DMS79 (cell line): ENCODE data around the gene MOB3B.
"Not testable (repeated sequence)": the region's sequence is repeated elsewhere in the genome, so short reads cannot be mapped to it uniquely, and the experiment has no call there.

Source experiments
- DNase-seq: peaks from one replicate; lab custom pipeline; 2025; lab: John Stamatoyannopoulos, UW

Gene MOB3B

DNA sequence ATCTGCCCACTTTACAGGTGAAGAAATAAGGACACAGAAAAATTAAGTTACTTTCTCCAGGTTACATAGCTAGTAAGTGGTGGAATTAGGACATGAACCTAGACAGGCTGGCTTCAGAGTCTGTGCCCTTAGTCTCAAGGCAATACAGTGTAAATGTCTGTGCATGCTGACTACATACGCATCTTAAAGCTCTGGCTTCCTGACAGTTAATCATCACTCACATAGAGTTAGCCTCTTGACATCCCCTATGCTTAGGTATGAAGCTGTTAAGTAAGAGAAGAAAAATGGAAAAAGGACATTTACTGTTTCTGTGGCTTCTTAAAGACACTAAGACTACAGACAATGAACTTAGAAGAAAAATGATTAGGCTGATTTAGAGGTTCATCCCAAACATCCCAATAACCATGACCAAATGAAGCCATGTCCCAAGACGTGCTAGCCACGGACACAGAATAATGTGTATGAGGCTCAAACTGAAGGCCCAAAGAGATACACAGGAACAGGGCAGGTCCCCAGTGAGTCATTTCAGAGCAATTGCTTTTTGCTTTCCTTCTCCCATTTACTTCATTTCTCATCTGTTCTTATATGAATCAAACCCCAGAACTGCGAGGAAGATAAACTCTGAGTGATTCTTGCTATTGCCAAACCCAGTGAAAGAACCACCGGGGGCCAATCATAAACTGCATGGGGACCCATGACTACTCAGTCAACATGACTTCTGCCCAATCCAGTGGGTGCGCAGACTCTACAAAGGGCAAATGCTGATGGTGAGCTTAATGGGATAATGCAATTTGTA lies 105.5 kb downstream of the MOB3B start:
- no peak for DNase-seq

DNA sequence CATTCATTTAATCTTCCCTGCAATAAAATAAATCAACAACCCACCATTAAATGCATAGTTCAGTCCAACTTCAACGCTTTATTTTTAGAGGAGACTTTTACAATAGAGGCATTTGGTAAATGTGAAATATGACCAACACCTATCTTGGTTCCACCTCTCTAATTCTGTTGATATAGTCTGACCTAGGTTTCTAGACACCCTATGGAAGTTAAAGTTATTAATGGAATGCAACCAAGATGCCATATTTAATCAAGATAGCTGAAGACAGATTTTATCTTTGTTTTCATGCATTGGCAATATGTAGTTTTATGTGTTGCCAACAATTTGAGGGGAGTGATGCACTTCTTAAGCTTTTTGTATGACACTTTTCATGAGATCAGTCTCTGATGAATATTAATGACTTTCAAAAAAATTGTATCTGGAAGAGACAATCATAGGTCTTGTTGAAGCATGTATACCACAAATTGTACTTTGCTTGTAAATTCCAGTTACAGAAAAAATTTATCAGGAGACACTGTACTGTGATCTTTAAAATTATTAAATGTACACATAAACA lies 107.3 kb downstream of the MOB3B start:
- DNase-seq: no peak

DNA sequence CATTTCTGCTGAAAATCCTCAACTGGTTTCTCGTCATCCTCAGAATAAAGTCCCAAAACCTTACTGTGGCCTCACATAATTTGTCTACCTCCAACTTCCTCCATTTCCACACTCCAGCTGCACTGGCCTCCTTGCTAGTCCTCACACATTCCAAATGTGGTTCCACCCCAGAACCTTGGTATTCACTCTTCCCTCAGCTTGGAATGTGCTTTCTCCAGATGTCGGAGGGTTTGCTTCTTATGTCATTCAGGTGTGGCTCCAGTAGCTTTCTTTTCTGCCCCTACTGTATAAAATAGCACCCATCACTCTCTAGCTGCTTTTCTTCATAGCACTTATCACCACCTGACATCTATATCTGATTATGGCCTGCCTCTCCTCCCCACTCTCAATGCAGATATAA lies 108.0 kb downstream of the MOB3B start:
- DNase-seq: no peak

DNA sequence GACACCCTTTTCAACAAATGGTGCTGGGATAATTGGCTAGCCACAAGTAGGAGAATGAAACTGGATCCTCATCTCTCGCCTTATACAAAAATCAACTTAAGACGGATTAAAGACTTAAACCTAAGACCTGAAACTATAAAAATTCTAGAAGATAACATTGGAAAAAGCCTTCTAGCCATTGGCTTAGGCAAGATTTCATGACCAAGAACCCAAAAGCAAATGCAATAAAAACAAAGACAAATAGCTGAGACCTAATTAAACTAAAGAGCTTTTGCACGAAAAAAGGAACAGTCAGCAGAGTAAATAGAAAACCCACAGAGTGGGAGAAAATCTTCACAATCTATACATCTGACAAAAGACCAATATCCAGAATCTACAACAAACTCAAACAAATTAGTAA lies 110.1 kb downstream of the MOB3B start:
- DNase-seq: not testable (repeated sequence)

DNA sequence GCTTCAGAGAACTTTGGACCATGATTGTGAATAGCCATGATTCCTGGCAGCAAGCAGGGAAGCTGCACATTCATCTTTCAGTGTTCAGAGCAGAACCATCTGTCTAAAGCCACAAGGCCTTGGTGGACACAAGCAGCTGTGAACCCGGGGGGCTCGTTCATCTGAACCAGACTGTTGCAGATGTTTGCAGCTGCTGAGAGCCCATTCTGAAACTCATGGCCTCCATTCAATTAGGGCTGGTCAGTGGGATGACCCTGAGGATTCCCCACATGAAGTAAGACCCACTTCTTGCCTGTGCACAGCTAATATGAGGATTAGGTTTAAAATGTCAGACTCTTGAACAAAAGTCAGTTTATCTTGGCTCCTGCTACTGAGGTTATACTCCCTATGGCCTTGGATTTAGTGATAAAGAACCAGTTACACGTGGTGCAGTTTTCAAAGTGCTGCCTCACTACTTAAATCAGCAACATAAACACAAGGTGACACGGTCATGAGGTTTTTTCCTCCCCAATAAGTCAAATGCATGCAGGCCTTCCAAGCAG lies 115.3 kb downstream of the MOB3B start:
- no peak for DNase-seq

DNA sequence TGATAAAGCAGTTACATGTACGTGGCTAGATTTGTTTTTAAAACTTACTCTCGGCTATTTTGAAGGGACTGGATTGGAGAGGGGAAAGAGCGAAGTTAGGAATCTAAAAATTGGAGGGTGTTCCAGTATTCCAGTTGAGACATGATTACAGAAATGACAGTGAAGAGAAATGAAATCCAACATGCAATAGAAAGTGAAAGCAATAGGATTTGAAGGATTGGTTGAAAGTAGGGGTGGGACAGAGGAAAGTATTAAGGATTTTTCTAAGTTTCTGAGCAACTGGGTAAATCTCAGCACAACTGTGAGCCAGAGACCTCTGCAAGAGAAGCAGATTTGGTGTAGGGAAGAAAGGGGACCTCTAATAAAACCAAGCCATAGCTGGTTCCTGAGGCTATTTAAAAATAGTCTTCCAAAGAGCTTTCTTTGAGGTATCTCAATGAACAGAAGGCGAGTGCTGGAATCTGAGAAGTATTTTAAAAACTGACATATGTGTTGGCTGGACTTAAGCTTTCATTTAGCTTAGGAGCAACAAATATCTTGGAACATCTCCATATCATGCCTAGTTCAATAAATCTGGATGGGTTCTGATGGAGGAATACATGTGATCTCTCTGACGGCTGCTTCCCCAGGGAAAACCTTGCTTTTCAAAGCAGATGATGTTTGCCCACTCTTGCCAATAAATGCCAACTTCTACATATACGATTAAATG lies 115.9 kb downstream of the MOB3B start:
- DNase-seq: no peak

DNA sequence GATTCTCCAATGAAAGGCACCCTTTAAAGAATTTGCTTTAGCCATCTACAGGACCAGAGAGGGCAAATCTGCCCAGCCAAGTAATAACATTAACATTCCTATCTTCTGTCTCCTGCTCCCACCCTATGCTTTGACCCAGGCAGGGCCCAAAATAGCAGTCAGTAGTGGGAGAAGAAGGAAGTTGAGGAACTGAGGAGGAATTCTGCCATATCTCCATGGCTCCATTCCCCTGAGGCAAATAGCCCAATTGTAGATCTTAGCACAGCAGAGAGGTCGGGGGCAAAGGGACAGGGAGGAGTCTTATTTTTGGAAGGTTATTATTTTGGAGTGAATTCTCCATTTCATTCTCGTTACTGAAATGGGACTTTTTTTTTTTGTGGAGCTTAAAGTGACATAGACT lies 116.7 kb downstream of the MOB3B start:
- DNase-seq: no peak

DNA sequence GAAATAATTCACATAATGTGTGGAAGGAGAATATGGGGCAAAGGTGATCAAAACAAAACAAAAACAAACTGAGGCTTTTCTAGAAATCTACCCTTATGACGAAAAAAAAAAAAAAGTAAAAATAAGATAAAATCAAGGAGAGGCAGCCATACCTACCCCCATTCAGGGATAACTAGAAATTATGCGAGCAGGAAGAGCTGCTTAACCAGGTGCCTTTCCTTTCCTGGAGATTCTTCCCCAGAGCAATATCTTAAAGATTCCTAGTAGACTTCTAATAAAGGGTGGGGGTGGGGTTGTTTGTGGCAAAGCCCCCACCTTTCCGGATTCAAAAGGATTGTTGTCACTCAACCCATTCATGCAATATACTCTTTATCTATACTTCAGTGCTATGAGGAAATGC lies 117.5 kb downstream of the MOB3B start:
- no peak for DNase-seq

DNA sequence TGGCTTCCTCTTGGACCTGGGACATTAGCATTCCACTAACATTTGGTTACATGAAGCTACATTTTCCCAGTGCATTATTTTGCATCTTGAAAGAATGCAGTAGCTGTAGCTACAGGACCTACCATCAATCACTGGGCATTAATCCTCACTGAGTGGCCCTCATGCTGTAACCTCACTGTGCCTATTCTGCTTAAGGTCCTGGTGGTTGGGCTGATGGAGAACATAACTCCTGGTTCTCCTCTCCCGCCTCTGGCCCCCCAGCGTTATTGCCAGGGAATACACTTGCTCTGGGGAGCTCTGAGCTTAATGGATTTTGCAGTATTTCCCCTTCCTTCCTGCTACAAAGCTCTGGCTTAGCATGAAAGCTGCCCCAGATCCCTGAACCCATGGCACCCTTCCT lies 121.1 kb downstream of the MOB3B start:
- DNase-seq: no peak

DNA sequence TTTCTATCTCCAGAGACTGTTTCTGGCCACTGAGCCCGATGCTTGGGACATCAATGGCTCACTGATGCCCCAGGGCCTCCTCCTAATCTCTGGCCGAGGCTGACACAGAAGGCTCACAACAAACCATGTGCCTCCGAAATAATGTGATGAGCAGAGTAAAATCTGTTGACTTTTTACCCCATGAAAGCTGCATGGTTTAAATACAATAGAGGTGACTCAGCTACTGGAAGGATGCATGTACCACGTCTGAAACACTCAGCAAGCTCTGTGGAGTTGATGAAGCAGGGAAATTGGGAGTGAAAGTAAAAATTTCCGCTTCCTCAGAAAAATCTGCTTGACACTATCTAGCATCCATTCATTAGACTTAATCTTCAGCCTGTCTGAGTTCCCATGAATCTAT lies 121.6 kb downstream of the MOB3B start:
- no peak for DNase-seq

DNA sequence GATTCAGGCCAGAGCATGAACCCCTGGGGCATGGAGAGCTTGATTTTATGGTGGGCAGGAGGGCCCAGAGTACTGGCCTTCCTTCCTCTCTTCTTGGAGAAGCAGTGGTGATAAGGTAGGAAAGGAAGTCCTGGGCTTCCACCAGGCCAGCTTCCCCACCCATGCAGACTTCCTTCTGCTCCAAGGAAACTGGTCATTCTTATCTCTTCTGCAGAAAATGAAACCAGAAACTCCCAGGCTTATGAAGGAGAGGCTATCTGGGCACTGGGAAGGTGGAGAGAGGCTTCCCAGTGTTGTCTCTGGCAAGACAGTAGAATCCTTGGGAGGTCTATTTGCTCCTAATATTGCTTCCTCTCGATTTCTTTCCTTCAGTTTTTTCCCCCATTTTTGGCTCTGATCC lies 122.1 kb downstream of the MOB3B start:
- no peak for DNase-seq

DNA sequence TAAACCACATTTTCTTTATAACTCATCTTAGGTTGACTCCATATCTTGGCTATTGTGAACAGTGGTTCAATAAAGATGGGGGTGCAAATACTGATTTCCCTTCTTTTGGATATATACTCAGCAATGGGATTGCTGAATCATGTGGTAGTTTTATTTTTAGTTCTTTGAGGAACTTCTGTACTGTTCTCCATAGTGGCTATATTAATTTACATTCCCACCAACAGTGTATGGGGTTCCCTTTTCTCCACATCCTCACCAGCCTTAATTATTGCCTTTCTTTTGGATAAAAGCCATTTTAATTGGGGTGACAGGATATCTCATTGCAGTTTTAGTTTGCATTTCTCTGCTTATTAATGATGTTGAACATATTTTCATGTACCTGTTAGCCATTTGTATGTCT lies 125.0 kb downstream of the MOB3B start:
- DNase-seq: no peak

DNA sequence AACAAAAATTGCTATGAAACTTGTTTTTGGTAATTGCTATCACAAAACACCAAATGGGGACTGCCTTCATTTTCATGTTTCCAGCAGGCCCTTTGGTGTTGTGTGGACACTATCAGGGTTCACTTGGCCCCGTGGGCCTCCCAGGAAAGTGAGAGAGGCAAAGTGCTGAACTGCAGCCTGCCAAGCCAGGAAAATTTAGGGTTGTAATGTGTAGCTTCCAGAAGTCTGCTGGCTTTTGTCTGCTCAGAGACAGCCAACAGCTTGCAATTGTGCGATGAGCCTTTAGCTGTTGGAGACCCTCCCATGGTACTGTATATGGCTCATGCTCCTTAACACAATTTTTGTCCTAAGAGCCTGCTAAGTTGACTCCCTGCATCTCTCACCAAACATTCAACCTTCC lies 127.0 kb downstream of the MOB3B start:
- no peak for DNase-seq

DNA sequence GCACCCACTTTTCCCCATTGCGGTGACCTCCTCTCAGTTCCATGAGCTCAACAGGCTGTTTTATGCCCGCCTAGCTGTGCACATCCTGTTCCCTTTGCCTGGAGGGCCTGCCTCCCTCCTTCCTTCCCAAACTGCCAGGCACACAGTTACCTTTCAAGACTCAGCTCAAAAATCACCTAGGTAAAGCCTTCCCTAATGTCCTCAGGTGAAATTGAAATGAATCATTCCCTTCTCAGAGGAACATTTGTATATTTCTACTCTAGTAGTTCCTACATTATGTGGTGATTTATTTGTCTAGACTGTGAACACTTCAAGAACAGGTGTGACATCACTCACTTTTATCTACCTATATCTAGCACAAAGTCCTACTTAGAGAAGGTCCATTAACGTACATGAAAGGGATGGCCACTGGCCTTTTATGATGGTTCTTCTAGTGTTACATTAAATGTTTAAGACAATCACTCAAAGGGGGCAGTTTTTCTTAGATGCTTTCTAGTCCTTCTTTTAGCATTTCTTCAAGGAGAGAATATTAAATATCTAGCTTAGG lies 129.2 kb downstream of the MOB3B start:
- DNase-seq: no peak

DNA sequence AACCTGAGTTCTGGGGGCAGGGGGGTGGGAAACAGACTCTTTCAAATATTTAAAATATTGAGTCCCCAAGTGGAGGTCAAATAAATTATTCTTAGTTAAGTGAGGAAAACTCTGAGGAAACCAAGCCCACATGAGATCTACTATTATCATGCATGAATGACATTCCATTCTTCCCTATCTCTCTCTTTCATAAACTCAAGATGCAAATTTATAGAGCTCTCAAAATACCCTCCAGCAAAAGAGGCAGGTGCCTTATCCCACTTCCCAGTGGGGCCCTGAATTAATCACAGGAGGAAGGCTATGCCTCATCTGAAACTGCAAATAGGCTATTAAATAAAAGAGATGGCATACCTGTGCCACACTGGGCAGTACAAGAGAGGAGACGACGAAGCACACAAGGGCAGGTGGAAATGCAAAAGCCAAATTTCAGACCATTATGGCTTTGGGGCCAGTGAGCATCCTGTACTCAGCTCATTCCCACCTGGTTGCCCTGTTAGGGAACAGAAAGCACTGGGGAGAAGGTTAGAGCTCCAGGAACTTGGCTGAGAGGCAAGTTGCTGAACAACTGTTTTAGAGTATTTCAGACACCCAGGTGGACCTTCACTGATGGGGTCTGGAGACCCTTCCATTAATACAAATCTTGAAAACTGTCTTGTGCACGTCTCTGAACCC lies 130.5 kb downstream of the MOB3B start:
- peak; percentile 90 for DNase-seq

DNA sequence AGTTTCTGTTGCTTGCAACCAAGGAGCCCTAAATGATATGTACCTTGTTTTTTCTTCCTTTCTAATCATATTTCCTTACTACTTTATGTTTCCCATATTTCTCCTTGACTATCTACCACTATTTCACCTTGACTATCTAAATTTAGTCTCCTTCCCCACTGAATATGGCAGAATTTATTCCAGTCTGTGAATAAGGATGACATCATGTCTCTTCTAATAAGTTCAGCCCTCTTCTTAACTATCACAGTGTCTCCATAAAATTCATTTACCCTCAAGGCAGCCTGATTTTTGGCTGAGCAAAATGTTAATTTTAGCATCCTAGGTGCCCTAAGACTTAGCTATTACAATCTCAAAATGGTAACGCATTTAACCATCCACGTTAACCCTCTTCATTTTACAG lies 133.1 kb downstream of the MOB3B start:
- no peak for DNase-seq

DNA sequence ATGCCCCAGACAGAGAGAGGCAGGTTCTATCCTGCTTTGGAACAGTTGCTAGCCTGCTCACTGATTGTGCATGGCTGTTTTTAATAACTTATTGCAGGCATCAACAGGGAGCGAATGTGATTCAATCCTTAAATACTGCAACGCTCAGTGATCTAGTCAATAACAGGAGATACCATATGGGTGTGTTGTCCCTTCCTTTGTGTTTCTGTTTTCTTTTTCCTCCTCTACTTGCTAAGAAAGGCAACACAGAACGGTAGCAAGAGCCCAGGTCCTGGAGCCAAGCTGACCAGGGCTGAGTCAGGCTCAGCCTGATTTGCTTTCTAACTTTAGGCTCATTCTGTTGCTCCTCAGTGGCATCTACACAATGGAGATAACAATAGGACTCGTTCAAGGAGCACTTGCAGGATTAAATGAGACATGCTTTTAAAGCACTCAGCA lies 134.1 kb downstream of the MOB3B start:
- DNase-seq: peak; percentile 37

DNA sequence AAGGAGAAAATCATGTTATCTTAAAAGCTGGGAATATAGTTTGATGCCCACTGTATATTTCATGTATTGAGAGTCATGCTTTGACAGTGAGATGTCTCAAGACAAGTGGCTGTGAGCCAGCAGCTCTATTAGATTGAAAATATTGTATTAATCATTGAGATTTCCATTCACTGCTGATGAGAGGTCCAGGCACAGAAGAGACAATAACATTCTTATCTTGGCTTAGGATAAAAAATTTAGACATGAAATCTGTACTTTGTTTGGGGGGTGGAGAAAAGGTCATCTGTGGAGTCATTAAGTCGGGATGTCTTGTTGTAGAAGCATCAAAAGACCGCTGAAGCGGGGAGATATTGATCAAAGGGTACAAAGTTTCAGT lies 134.8 kb downstream of the MOB3B start:
- no peak for DNase-seq

DNA sequence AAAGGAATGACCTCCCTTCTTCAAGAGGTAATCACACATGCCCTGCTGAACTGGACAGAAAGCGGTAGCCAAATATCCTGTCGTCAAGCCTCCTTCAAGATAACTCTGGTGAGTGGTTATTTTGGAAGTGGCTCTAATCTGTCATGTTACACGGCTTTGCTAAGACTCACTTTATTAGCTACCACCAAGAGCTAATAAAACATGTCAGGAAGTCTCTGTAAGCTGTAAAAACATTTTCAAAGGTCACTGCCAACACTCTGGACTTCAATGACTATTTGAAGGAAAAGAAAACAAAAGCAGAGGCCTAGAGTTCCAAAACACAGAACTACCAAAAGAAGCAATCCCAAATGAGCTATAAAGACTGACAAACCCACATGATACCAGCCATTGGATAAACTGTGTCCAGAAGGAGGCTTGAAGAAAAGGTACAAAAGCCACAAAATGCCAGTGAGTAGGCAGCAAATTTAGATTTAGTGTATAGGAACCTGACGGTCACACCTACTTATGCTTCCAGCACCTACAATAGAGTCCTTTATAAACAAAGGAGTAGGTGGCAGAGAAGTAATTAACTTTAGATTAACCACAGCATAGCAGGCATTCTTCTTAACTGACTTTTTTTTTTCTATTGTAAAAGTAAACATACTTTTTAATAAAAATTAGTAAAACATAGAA lies 135.3 kb downstream of the MOB3B start:
- DNase-seq: no peak

DNA sequence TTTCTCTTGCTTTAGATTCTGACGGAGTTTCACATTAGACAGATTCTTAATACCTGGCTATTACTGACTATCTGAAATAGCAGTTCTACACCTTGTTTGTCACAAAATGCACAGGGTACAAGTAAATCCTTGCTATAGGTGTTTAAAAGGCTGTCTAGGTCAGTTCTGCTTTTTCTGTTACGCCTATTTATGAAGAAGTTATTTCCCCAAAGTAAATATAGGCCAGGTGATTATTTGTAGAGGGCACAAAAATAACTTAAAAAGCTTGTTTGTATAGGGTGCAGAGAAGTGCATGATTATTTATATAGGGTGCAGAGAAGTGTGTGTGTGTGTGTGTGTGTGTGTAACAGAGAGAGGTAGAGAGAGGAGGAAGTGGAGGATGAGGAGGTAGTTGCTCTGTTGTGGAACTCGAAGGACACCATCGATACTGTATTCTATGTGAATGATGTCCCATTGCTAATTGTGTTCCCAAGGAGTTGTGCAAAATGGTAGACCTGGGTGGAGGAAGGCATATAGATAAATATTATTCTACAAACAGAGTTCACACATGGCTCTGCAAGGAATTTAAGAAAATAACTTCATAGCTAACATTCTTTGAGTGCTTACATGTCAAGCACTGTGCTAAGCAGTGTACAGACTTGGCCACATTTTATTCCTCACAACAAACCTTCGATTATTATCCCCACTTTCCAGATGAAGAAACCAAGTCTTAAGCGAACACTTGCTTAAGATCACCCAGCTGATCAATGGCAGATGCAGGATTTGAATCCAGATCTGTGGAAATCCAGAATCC lies 136.4 kb downstream of the MOB3B start:
- DNase-seq: no peak

DNA sequence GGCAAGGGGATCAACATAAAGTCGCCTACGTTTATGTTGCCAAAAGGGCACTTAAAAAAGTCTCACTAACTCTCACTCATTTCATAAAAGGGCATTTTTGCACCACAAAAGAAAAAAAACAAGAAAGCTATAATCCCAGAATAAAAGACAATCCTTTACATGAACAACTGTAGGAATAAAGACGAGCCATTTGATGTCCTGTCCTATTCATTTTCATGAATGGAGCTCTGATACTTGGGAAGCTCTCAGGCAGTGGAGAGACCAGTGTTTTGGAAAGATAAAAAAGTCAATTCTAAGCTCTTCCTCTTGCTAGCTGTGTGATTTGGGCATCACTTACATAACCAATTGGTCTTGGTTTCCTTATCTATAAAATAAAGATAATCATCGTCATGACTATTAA lies 137.2 kb downstream of the MOB3B start:
- no peak for DNase-seq
